ENCODE results near the gene ANXA10. TPM values are rescaled to one million over a fixed set of nuclear protein-coding genes. Genes with fewer than 3 reads are reported as not detected.

The ANXA10 gene
- total RNA-seq, 1 donor, result under 0.01 TPM

DNA sequence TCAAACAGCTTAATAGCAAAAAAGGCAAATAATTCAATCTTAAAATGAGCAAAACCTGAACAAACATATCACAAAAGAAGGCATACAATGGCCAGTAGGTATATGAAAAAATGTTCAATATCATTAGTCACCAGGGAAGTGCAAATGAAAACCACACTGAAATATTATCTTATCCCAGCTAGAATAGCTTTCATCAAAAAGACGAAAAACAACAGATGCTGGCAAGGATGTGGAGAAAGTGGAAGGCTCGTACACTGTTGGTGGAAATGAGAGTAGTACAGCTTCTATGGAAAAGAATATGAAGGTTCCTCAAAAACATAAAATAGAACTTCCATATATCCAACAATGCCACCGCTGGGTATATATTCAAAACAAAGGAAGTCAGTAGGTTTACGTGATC lies 29.3 kb upstream of the ANXA10 start:
- TF ChIP-seq, protein P1, sequence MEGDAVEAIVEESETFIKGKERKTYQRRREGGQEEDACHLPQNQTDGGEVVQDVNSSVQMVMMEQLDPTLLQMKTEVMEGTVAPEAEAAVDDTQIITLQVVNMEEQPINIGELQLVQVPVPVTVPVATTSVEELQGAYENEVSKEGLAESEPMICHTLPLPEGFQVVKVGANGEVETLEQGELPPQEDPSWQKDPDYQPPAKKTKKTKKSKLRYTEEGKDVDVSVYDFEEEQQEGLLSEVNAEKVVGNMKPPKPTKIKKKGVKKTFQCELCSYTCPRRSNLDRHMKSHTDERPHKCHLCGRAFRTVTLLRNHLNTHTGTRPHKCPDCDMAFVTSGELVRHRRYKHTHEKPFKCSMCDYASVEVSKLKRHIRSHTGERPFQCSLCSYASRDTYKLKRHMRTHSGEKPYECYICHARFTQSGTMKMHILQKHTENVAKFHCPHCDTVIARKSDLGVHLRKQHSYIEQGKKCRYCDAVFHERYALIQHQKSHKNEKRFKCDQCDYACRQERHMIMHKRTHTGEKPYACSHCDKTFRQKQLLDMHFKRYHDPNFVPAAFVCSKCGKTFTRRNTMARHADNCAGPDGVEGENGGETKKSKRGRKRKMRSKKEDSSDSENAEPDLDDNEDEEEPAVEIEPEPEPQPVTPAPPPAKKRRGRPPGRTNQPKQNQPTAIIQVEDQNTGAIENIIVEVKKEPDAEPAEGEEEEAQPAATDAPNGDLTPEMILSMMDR (IDR thresholded peaks at IDR 0.05; ENCODE audit: insufficient read depth, low read depth, low read length), result no peak
- DNase-seq (ENCODE audit: low read depth), result no peak
- H3K4me3 ChIP-seq (ENCODE audit: low read depth, low read length), result no peak overlapping the region

GRCh38 chr4:168070903-168071302 lies 21.4 kb upstream of the ANXA10 start:
- no peak overlapping the region for H3K4me3 ChIP-seq (ENCODE audit: low read depth, low read length)
- no peak for DNase-seq (ENCODE audit: low read depth)
- TF ChIP-seq, protein P1 (IDR thresholded peaks at IDR 0.05; ENCODE audit: insufficient read depth, low read depth, low read length), result no peak

GRCh38 chr4:168071304-168071703 lies 21.0 kb upstream of the ANXA10 start:
- H3K4me3 ChIP-seq (ENCODE audit: low read depth, low read length), result no peak overlapping the region
- TF ChIP-seq, protein P1 (IDR thresholded peaks at IDR 0.05; ENCODE audit: insufficient read depth, low read depth, low read length), result no peak
- DNase-seq (ENCODE audit: low read depth), result no peak

GRCh38 chr4:168074861-168075260 lies 17.5 kb upstream of the ANXA10 start:
- no peak for DNase-seq (ENCODE audit: low read depth)
- TF ChIP-seq, protein P1 (IDR thresholded peaks at IDR 0.05; ENCODE audit: insufficient read depth, low read depth, low read length), result no peak
- no peak overlapping the region for H3K4me3 ChIP-seq (ENCODE audit: low read depth, low read length)

GRCh38 chr4:168076989-168077725 lies 15.2 kb upstream of the ANXA10 start:
- peak; percentile 72 for DNase-seq (ENCODE audit: low read depth)
- H3K4me3 ChIP-seq (ENCODE audit: low read depth, low read length), result no peak overlapping the region
- TF ChIP-seq, protein P1 (IDR thresholded peaks at IDR 0.05; ENCODE audit: insufficient read depth, low read depth, low read length), result peak; percentile 99

DNA sequence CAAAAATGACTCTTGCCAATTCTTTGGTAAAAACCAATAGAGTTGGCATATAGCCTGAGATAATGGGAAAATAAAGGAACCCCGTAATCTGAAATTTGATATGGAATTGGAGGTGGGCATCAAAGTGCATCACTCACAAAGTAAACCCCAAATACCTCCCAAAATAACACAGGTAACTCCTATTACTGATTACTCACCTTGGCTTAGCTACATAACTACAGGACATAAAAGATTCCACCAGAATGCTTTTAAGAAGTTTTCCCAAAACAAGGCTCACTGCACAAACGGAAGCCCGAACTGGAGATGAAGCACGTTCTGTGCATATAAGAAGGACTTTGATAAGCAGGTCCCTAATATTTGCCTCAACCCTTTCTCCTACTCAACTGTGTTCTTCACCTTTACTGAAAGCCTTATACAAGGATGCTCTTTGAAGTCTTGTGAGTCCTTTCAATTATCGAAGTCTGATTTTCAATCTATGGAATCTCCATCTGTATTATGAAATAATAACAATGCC lies 14.6 kb upstream of the ANXA10 start:
- H3K4me3 ChIP-seq (ENCODE audit: low read depth, low read length), result no peak overlapping the region
- DNase-seq (ENCODE audit: low read depth), result no peak
- TF ChIP-seq, protein P1 (IDR thresholded peaks at IDR 0.05; ENCODE audit: insufficient read depth, low read depth, low read length), result no peak
